ENCODE data around the gene HIC2.
"Not testable (repeated sequence)": the region's sequence is repeated elsewhere in the genome, so short reads cannot be mapped to it uniquely, and the experiment has no call there.

Gene HIC2

GRCh38 chr22:21469097-21469994 is 52.2 kb downstream of the HIC2 start:
- not testable (repeated sequence) for DNase-seq (ENCODE audit: low read depth, low spot score); H3K36me3 ChIP-seq (ENCODE audit: insufficient read depth, insufficient read length, low read length)

DNA sequence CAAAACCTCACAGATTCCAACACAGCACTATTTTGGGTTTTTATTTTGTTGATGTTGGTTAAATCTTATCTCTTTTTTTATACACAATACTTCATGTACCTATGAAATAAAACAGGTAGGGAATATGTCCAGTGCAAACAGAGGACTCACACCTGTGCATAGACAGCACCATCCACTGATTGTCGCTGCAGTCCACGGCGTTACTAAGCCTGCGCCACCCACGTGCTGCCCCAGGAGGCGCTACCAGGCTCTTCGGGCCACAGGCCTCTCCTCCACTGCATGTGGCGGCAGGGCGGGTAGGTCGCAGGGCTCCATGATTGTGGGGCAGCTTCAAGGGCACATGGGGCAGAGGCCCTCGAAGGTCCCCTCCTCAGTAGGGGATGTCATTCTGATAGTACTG is 55.8 kb downstream of the HIC2 start:
- H3K4me3 ChIP-seq (ENCODE audit: insufficient read length, low read depth); H3K4me1 ChIP-seq (ENCODE audit: insufficient read depth, insufficient read length); H3K9me3 ChIP-seq (ENCODE audit: insufficient read depth, low read length): not testable (repeated sequence)

More at GRCh38 chr22:21469097-21469994, 52.2 kb downstream of the HIC2 start:
- H3K4me3 ChIP-seq (ENCODE audit: insufficient read length, low read depth); H3K27me3 ChIP-seq (ENCODE audit: insufficient read depth, insufficient read length); H3K4me1 ChIP-seq (ENCODE audit: insufficient read depth, insufficient read length); H3K9me3 ChIP-seq (ENCODE audit: insufficient read depth, low read length); H3K9ac ChIP-seq (ENCODE audit: insufficient read length, low read depth): not testable (repeated sequence)

DNA sequence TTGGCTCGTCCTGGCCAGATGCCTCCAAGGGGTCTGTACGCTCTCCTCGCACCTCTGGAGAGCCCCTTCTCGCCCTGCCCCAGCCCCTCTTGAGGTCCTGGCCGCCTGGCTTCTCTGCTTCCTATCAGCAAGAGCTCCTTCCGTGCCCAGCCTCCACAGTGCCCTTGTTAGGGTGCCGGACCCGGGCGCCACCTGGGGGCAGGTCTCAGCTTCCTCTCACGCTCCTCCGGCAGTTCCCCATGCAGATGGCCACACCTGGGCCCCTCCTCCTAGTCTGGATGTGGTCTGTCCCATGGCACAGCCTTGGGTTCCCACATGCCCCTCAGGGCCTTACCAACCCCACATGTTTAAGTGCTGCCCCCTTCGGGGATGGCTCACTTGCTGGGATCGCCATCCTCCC is 56.5 kb downstream of the HIC2 start:
- not testable (repeated sequence) for H3K36me3 ChIP-seq (ENCODE audit: insufficient read depth, insufficient read length, low read length); H3K4me3 ChIP-seq (ENCODE audit: insufficient read length, low read depth); H3K27me3 ChIP-seq (ENCODE audit: insufficient read depth, insufficient read length); H3K9me3 ChIP-seq (ENCODE audit: insufficient read depth, low read length); H3K9ac ChIP-seq (ENCODE audit: insufficient read length, low read depth); DNase-seq (ENCODE audit: low read depth, low spot score); H3K4me1 ChIP-seq (ENCODE audit: insufficient read depth, insufficient read length)

More for the DNA sequence above, 55.8 kb downstream of the HIC2 start:
- not testable (repeated sequence) for H3K27me3 ChIP-seq (ENCODE audit: insufficient read depth, insufficient read length); H3K9ac ChIP-seq (ENCODE audit: insufficient read length, low read depth); DNase-seq (ENCODE audit: low read depth, low spot score); H3K36me3 ChIP-seq (ENCODE audit: insufficient read depth, insufficient read length, low read length)

DNA sequence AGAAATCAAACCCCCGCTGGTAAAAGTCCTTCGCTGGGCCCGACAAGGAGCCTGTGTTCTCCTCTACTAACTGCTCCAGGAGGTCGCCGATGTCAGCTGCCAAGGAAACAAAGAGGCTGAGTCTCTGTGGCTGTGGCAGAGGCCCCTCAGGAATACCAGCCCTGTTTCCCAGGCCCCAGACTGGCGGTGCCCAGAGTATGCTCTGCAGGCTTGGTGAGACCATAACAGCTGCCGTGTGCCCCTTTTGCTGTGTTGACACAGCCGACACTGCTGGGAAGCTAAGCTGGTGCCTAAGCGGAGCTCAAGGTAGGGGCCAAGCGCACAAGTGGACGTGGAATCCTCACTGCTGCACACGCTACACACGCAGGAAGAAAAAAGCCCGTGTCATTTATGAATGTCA is 66.9 kb downstream of the HIC2 start:
- DNase-seq (ENCODE audit: low read depth, low spot score); H3K27me3 ChIP-seq (ENCODE audit: insufficient read depth, insufficient read length); H3K9me3 ChIP-seq (ENCODE audit: insufficient read depth, low read length); H3K4me1 ChIP-seq (ENCODE audit: insufficient read depth, insufficient read length); H3K9ac ChIP-seq (ENCODE audit: insufficient read length, low read depth); H3K36me3 ChIP-seq (ENCODE audit: insufficient read depth, insufficient read length, low read length); H3K4me3 ChIP-seq (ENCODE audit: insufficient read length, low read depth): not testable (repeated sequence)

DNA sequence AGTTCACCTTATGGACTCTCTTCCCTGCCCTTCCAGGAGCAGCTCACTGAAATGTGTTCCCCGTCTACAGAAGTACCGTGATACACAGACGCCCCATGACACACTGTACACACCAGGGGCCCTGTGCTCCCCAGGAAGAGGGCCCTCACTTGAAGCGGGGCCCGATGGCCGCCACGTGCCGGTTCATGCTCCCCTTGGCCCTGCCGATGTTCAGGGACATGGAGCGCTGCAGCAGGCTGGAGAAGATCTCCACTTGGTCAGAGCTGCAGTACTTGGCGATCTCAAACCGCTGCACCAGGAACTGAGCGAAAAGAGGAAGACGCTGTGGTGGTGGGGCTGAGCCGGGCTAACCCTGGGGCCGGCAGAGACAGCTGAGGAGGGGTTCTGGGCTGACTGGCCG is 70.6 kb downstream of the HIC2 start:
- H3K9me3 ChIP-seq (ENCODE audit: insufficient read depth, low read length); H3K9ac ChIP-seq (ENCODE audit: insufficient read length, low read depth); H3K4me3 ChIP-seq (ENCODE audit: insufficient read length, low read depth); H3K27me3 ChIP-seq (ENCODE audit: insufficient read depth, insufficient read length); H3K36me3 ChIP-seq (ENCODE audit: insufficient read depth, insufficient read length, low read length); DNase-seq (ENCODE audit: low read depth, low spot score); H3K4me1 ChIP-seq (ENCODE audit: insufficient read depth, insufficient read length): not testable (repeated sequence)

DNA sequence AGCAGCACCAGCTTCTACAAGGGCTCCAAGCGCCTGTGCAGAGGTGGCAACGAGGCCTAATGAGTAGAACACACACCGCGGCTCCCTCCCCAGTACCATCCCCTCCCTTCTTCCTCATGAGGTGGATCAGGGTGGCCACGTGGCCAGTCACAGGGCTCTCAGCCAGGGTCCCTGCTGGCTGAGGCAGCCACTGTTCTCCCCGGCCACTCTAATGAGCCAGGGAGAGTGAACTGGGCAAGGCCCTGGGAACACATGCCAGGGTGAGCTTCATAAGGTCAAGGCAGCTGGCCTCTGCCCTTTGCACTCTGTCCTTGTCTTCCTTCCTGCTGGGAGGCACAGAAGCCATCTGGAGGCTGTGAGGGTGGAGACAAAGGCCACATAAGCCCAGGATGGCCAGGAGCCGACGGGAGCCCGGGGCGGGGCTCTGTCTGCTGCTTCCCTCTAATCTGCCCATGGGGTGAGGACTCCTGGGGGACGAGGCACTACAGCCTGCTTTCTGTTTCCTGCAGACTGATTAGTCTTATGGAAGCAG is 72.0 kb downstream of the HIC2 start:
- not testable (repeated sequence) for H3K9me3 ChIP-seq (ENCODE audit: insufficient read depth, low read length); DNase-seq (ENCODE audit: low read depth, low spot score); H3K4me1 ChIP-seq (ENCODE audit: insufficient read depth, insufficient read length); H3K9ac ChIP-seq (ENCODE audit: insufficient read length, low read depth); H3K4me3 ChIP-seq (ENCODE audit: insufficient read length, low read depth); H3K36me3 ChIP-seq (ENCODE audit: insufficient read depth, insufficient read length, low read length); H3K27me3 ChIP-seq (ENCODE audit: insufficient read depth, insufficient read length)

DNA sequence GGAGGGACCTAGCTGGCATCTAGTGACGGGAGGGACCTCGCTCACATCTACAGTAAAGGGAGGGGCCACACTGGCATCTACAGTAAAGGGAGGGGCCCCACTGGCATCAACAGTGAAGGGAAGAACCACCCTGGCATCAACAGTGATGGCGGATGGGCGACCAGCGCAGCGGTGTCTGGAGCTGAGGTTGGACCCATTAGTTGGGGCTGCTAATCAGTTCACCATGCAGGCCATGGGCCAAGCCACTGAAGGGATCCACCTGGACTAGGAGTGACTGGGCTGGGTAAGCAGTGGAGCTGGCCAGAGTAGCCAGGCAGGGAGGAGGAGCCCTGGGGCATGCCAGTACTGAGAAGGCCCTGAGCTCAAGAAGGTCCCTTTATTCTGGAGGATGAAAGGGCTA is 73.4 kb downstream of the HIC2 start:
- not testable (repeated sequence) for H3K27me3 ChIP-seq (ENCODE audit: insufficient read depth, insufficient read length); H3K36me3 ChIP-seq (ENCODE audit: insufficient read depth, insufficient read length, low read length); H3K4me3 ChIP-seq (ENCODE audit: insufficient read length, low read depth); H3K9ac ChIP-seq (ENCODE audit: insufficient read length, low read depth); DNase-seq (ENCODE audit: low read depth, low spot score); H3K9me3 ChIP-seq (ENCODE audit: insufficient read depth, low read length); H3K4me1 ChIP-seq (ENCODE audit: insufficient read depth, insufficient read length)

DNA sequence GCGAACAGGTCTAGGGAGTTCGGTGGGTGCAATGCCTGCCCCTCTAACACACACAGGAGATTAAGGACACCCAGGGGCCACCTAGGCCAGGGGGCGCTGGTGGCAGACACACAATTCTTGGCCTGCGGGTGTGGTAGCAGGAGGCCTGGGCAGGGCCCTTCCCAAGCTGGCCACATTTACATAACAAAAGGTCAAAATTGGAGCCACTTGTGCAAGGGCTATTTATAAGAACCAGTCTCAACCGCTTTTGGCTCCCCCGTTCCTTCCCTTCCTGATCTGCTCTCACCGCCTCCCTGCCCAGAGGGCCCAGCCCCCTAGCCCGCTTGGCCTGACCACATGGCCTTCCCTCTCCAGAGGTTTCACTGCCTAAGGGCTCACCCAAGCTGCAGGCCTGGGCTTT is 75.1 kb downstream of the HIC2 start:
- H3K9ac ChIP-seq (ENCODE audit: insufficient read length, low read depth); H3K27me3 ChIP-seq (ENCODE audit: insufficient read depth, insufficient read length); DNase-seq (ENCODE audit: low read depth, low spot score); H3K4me3 ChIP-seq (ENCODE audit: insufficient read length, low read depth); H3K4me1 ChIP-seq (ENCODE audit: insufficient read depth, insufficient read length); H3K9me3 ChIP-seq (ENCODE audit: insufficient read depth, low read length); H3K36me3 ChIP-seq (ENCODE audit: insufficient read depth, insufficient read length, low read length): not testable (repeated sequence)

- H3K36me3 ChIP-seq (ENCODE audit: insufficient read depth, insufficient read length, low read length); H3K27me3 ChIP-seq (ENCODE audit: insufficient read depth, insufficient read length); H3K4me3 ChIP-seq (ENCODE audit: insufficient read length, low read depth); H3K4me1 ChIP-seq (ENCODE audit: insufficient read depth, insufficient read length); H3K9ac ChIP-seq (ENCODE audit: insufficient read length, low read depth); H3K9me3 ChIP-seq (ENCODE audit: insufficient read depth, low read length); DNase-seq (ENCODE audit: low read depth, low spot score): not testable (repeated sequence)
These were observed 76.9 kb downstream of the HIC2 start for GRCh38 chr22:21493789-21494782.

- not testable (repeated sequence) for H3K9ac ChIP-seq (ENCODE audit: insufficient read length, low read depth); H3K27me3 ChIP-seq (ENCODE audit: insufficient read depth, insufficient read length); H3K36me3 ChIP-seq (ENCODE audit: insufficient read depth, insufficient read length, low read length); H3K4me1 ChIP-seq (ENCODE audit: insufficient read depth, insufficient read length); H3K4me3 ChIP-seq (ENCODE audit: insufficient read length, low read depth); H3K9me3 ChIP-seq (ENCODE audit: insufficient read depth, low read length); DNase-seq (ENCODE audit: low read depth, low spot score)
These were observed 80.8 kb downstream of the HIC2 start for GRCh38 chr22:21497984-21498383.

DNA sequence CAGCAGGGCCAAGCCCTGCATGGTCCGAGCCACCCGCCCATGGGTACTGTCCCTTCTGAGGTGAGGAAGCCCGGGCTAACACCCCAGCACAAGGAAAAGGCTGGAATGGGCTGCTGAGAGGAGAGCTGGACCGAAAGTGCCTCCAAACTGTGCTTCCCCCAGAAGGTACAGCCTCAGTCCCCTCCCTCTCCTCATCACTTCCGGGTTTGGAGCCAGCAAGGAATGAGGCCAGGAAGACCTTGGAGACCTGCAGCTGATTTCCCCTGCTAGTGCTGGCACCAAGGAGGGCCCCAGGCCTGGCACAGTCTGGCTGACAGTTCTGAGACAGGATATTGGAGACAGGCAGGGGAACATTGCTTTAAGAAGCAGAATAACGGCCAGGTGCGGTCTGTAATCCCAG is 81.3 kb downstream of the HIC2 start:
- not testable (repeated sequence) for H3K9me3 ChIP-seq (ENCODE audit: insufficient read depth, low read length); H3K36me3 ChIP-seq (ENCODE audit: insufficient read depth, insufficient read length, low read length); DNase-seq (ENCODE audit: low read depth, low spot score)

More for the DNA sequence above, 81.3 kb downstream of the HIC2 start:
- not testable (repeated sequence) for H3K27me3 ChIP-seq (ENCODE audit: insufficient read depth, insufficient read length); H3K4me3 ChIP-seq (ENCODE audit: insufficient read length, low read depth); H3K4me1 ChIP-seq (ENCODE audit: insufficient read depth, insufficient read length); H3K9ac ChIP-seq (ENCODE audit: insufficient read length, low read depth)
